NCI-H2029 (cell line): ENCODE data around the gene TMEM82.
A peak's percentile ranks its signal among the peaks of the same experiment; 100 is the strongest.

Experiments used
- DNase-seq: peaks from one replicate; lab custom pipeline; 2025; lab: John Stamatoyannopoulos, UW

The TMEM82 gene

GRCh38 chr1:15736038-15736891 is 6.0 kb upstream of the TMEM82 start, which contains the start of gene SLC25A34:
TSS of gene SLC25A34 (plus strand) at chr1:15736258. CDS start at chr1:15736486, 228 bp downstream.
- DNase-seq = peak; percentile 91

GRCh38 chr1:15736892-15737261 is 5.4 kb upstream of the TMEM82 start:
- DNase-seq = no peak

- no peak for DNase-seq
Observed at GRCh38 chr1:15737324-15738319, 4.7 kb upstream of the TMEM82 start.

- no peak for DNase-seq
Observed at GRCh38 chr1:15738416-15739113, 3.7 kb upstream of the TMEM82 start.

GRCh38 chr1:15739259-15739658 is 3.0 kb upstream of the TMEM82 start:
- DNase-seq = no peak

- no peak for DNase-seq
Observed at GRCh38 chr1:15739745-15740144, 2.6 kb upstream of the TMEM82 start.

GRCh38 chr1:15740924-15741850 is 1.1 kb upstream of the TMEM82 start:
- DNase-seq = peak; percentile 74

GRCh38 chr1:15744122-15744679 is 1.9 kb downstream of the TMEM82 start:
- no peak for DNase-seq

- DNase-seq = no peak
Observed at GRCh38 chr1:15747378-15747777, 5.1 kb downstream of the TMEM82 start.

GRCh38 chr1:15748264-15748663 is 6.0 kb downstream of the TMEM82 start:
- no peak for DNase-seq

GRCh38 chr1:15748690-15749398 is 6.5 kb downstream of the TMEM82 start:
- no peak for DNase-seq

- no peak for DNase-seq
Observed at GRCh38 chr1:15749399-15750291, 7.3 kb downstream of the TMEM82 start.

- DNase-seq = no peak
Observed at GRCh38 chr1:15750924-15751323, 8.6 kb downstream of the TMEM82 start.

GRCh38 chr1:15751717-15752116 is 9.4 kb downstream of the TMEM82 start:
- DNase-seq = no peak

GRCh38 chr1:15753776-15754175 is 11.5 kb downstream of the TMEM82 start:
- DNase-seq = no peak

GRCh38 chr1:15755021-15755645 is 12.8 kb downstream of the TMEM82 start:
- DNase-seq = no peak

GRCh38 chr1:15755646-15756040 is 13.3 kb downstream of the TMEM82 start:
- no peak for DNase-seq
